Measurements from ENCODE around the gene GRM7.

DNA sequence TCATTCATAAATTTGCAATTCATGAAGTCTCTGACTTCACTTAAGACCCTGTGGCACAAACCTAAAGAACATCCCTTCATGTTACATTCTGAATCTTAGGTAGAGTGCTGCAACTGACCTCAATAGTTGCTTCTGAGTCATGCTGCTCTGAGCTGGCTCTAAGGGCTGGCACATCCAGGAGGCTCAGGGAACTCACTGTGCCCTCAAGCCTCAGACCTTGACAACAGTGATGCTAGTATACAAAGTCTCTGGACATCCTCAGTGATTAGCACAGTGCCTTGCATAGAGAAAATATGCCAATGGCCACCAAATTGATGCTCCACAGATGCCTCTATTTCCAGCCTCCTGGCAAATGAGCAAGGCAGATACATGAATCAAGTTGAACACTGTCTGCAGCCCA is 899.8 kb downstream of the GRM7 start:
- no peak for TF ChIP-seq RAD21 (IDR thresholded peaks at IDR 0.05)
- no peak for TF ChIP-seq GABPA (IDR thresholded peaks at IDR 0.05 in 1 of 2, conservative IDR thresholded peaks at IDR 0.05 in 1 of 2)
- TF ChIP-seq NR2F2 (IDR thresholded peaks at IDR 0.05): no peak
- TF ChIP-seq, protein P1, sequence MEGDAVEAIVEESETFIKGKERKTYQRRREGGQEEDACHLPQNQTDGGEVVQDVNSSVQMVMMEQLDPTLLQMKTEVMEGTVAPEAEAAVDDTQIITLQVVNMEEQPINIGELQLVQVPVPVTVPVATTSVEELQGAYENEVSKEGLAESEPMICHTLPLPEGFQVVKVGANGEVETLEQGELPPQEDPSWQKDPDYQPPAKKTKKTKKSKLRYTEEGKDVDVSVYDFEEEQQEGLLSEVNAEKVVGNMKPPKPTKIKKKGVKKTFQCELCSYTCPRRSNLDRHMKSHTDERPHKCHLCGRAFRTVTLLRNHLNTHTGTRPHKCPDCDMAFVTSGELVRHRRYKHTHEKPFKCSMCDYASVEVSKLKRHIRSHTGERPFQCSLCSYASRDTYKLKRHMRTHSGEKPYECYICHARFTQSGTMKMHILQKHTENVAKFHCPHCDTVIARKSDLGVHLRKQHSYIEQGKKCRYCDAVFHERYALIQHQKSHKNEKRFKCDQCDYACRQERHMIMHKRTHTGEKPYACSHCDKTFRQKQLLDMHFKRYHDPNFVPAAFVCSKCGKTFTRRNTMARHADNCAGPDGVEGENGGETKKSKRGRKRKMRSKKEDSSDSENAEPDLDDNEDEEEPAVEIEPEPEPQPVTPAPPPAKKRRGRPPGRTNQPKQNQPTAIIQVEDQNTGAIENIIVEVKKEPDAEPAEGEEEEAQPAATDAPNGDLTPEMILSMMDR (IDR thresholded peaks at IDR 0.05; ENCODE audit: low read depth, low read length, missing input control): no peak
- TF ChIP-seq, protein P2, sequence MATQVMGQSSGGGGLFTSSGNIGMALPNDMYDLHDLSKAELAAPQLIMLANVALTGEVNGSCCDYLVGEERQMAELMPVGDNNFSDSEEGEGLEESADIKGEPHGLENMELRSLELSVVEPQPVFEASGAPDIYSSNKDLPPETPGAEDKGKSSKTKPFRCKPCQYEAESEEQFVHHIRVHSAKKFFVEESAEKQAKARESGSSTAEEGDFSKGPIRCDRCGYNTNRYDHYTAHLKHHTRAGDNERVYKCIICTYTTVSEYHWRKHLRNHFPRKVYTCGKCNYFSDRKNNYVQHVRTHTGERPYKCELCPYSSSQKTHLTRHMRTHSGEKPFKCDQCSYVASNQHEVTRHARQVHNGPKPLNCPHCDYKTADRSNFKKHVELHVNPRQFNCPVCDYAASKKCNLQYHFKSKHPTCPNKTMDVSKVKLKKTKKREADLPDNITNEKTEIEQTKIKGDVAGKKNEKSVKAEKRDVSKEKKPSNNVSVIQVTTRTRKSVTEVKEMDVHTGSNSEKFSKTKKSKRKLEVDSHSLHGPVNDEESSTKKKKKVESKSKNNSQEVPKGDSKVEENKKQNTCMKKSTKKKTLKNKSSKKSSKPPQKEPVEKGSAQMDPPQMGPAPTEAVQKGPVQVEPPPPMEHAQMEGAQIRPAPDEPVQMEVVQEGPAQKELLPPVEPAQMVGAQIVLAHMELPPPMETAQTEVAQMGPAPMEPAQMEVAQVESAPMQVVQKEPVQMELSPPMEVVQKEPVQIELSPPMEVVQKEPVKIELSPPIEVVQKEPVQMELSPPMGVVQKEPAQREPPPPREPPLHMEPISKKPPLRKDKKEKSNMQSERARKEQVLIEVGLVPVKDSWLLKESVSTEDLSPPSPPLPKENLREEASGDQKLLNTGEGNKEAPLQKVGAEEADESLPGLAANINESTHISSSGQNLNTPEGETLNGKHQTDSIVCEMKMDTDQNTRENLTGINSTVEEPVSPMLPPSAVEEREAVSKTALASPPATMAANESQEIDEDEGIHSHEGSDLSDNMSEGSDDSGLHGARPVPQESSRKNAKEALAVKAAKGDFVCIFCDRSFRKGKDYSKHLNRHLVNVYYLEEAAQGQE (IDR thresholded peaks at IDR 0.05): no peak
- TF ChIP-seq FOXA2 (IDR thresholded peaks at IDR 0.05): no peak
- TF ChIP-seq EGR1 (IDR thresholded peaks at IDR 0.05; ENCODE audit: low read depth in 2 of 2): no peak
- TF ChIP-seq YY1 (IDR thresholded peaks at IDR 0.05): no peak
- TF ChIP-seq TAF1 (conservative IDR thresholded peaks at IDR 0.05): no peak
- TF ChIP-seq JUND (IDR thresholded peaks at IDR 0.05): no peak
- TF ChIP-seq, protein P3, sequence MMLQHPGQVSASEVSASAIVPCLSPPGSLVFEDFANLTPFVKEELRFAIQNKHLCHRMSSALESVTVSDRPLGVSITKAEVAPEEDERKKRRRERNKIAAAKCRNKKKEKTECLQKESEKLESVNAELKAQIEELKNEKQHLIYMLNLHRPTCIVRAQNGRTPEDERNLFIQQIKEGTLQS (IDR thresholded peaks at IDR 0.05): no peak
- TF ChIP-seq SP1 (IDR thresholded peaks at IDR 0.05): no peak

Measured in liver (tissue), 3 donors.